SIG-M5 treated with dmso at 0.1 percent for 504 hours (cell line): ENCODE results near the gene U2AF2.
A peak's percentile ranks its signal among the peaks of the same experiment; 100 is the strongest.

Source experiments
- DNase-seq: peaks from one replicate; lab custom pipeline; 2025; ENCODE audit not compliant: unreplicated experiment; lab: John Stamatoyannopoulos, UW

U2AF2 gene

GRCh38 chr19:55654868-55655647 is at the start of gene U2AF2:
Gene U2AF2 (plus strand): TSS chr19:55655035. CDS start chr19:55655105, 70 bp downstream.
- peak; percentile 90 for DNase-seq

- DNase-seq, result peak; percentile 93
Measured at GRCh38 chr19:55605207-55605636, 49.6 kb upstream of the U2AF2 start.

- peak; percentile 85 for DNase-seq
Measured at GRCh38 chr19:55605637-55606470, 49.0 kb upstream of the U2AF2 start, which contains the start of gene ZNF865. Gene ZNF865 (plus strand): TSS chr19:55605647. CDS start chr19:55613619, 7,972 bp downstream.

- no peak for DNase-seq
Measured at GRCh38 chr19:55606471-55606787, 48.4 kb upstream of the U2AF2 start.

GRCh38 chr19:55606817-55607216 is 48.0 kb upstream of the U2AF2 start:
- no peak for DNase-seq

- no peak for DNase-seq
Measured at GRCh38 chr19:55609326-55609725, 45.5 kb upstream of the U2AF2 start.

GRCh38 chr19:55611300-55611982 is 43.4 kb upstream of the U2AF2 start:
- DNase-seq, result no peak

- DNase-seq, result no peak
Measured at GRCh38 chr19:55611983-55612645, 42.7 kb upstream of the U2AF2 start.

GRCh38 chr19:55613396-55613795 is 41.4 kb upstream of the U2AF2 start:
- DNase-seq, result no peak

GRCh38 chr19:55613930-55614710 is 40.7 kb upstream of the U2AF2 start:
- no peak for DNase-seq

- no peak for DNase-seq
Measured at GRCh38 chr19:55614711-55615542, 39.9 kb upstream of the U2AF2 start.

GRCh38 chr19:55615543-55616394 is 39.1 kb upstream of the U2AF2 start:
- DNase-seq, result no peak

GRCh38 chr19:55616395-55616875 is 38.4 kb upstream of the U2AF2 start:
- no peak for DNase-seq

GRCh38 chr19:55617426-55617825 is 37.4 kb upstream of the U2AF2 start:
- DNase-seq, result no peak

- no peak for DNase-seq
Measured at GRCh38 chr19:55618426-55618825, 36.4 kb upstream of the U2AF2 start.

- no peak for DNase-seq
Measured at GRCh38 chr19:55619286-55619685, 35.5 kb upstream of the U2AF2 start.

- peak; percentile 92 for DNase-seq
Measured at GRCh38 chr19:55620410-55621204, 34.2 kb upstream of the U2AF2 start.
